UCSD-AML1 (cell line): ENCODE measurements around the gene DCDC1.

Experiments
- DNase-seq: peaks from one replicate; lab custom pipeline; 2025; ENCODE audit not compliant: unreplicated experiment; lab: John Stamatoyannopoulos, UW

The DCDC1 gene

GRCh38 chr11:31106968-31107576 is 262.5 kb downstream of the DCDC1 start:
- DNase-seq: peak; percentile 43

GRCh38 chr11:31106326-31106725 is 263.2 kb downstream of the DCDC1 start:
- no peak for DNase-seq

- no peak for DNase-seq
Observed at GRCh38 chr11:31102875-31103274, 266.7 kb downstream of the DCDC1 start.

GRCh38 chr11:31102316-31102715 is 267.2 kb downstream of the DCDC1 start:
- DNase-seq: no peak

GRCh38 chr11:31096191-31096805 is 273.2 kb downstream of the DCDC1 start:
- no peak for DNase-seq

- no peak for DNase-seq
Observed at GRCh38 chr11:31092638-31093037, 276.9 kb downstream of the DCDC1 start.

GRCh38 chr11:31089117-31089516 is 280.4 kb downstream of the DCDC1 start:
- no peak for DNase-seq

GRCh38 chr11:31069447-31070205 is 299.9 kb downstream of the DCDC1 start:
- no peak for DNase-seq

GRCh38 chr11:31060880-31061279 is 308.7 kb downstream of the DCDC1 start:
- no peak for DNase-seq

- DNase-seq: no peak
Observed at GRCh38 chr11:31059529-31059928, 310.0 kb downstream of the DCDC1 start.

GRCh38 chr11:31050061-31050765 is 319.3 kb downstream of the DCDC1 start:
- no peak for DNase-seq

- no peak for DNase-seq
Observed at GRCh38 chr11:31045335-31045734, 324.2 kb downstream of the DCDC1 start.

- DNase-seq: no peak
Observed at GRCh38 chr11:31030138-31030792, 339.3 kb downstream of the DCDC1 start.

GRCh38 chr11:31026315-31026714 is 343.2 kb downstream of the DCDC1 start:
- no peak for DNase-seq

GRCh38 chr11:31022080-31022479 is 347.5 kb downstream of the DCDC1 start:
- no peak for DNase-seq

- no peak for DNase-seq
Observed at GRCh38 chr11:31019786-31020185, 349.8 kb downstream of the DCDC1 start.

GRCh38 chr11:31005202-31005601 is 364.3 kb downstream of the DCDC1 start:
- no peak for DNase-seq

GRCh38 chr11:31001427-31001826 is 368.1 kb downstream of the DCDC1 start:
- no peak for DNase-seq

- DNase-seq: no peak
Observed at GRCh38 chr11:31000381-31000780, 369.2 kb downstream of the DCDC1 start.

GRCh38 chr11:30992513-30992849 is 377.1 kb downstream of the DCDC1 start:
- DNase-seq: no peak

GRCh38 chr11:30991802-30992512 is 377.6 kb downstream of the DCDC1 start:
- DNase-seq: no peak
